Activated naive CD8-positive, alpha-beta T cell treated with anti-CD3 and anti-CD28 coated beads, Interleukin-2, amount 10 ng/mL, durations not matched to agents 7 days and 5 days (primary cell): ENCODE results near the gene COLEC11. TPM values are rescaled to one million over a fixed set of nuclear protein-coding genes. Genes with fewer than 3 reads are reported as not detected.
"Not testable (repeated sequence)": the region's sequence is repeated elsewhere in the genome, so short reads cannot be mapped to it uniquely, and the experiment has no call there.

ENCODE experiments used
- ATAC-seq: fragments of 150-1000 bp; cut with Tn5 transposase; one replicate; pipeline ENCODE4 v1.10.0; 2021; ENCODE audit warnings: low read depth, moderate library complexity
- POLR2A ChIA-PET: fragments of 350-600 bp; sonication (Branson Sonifier 250); formaldehyde crosslinking; loops from one replicate; lab custom pipeline; 2021; ENCODE audit warnings: antibody characterized with exemption; lab: Charles Lee
- DNase-seq: peaks from one replicate; pipeline ENCODE4 v3.0.0; 2021
- H3K27ac Mint-ChIP-seq: one replicate; pipeline ENCODE4 v1.8.0; 2022; ENCODE audit warnings: mild to moderate bottlenecking, mixed read lengths
- H3K27me3 Mint-ChIP-seq: one replicate; pipeline ENCODE4 v1.8.0; 2022; ENCODE audit warnings: mild to moderate bottlenecking, moderate library complexity, mixed read lengths
- H3K36me3 Mint-ChIP-seq: one replicate; pipeline ENCODE4 v1.8.0; 2021; ENCODE audit warnings: mild to moderate bottlenecking, mixed read lengths
- H3K4me1 Mint-ChIP-seq: one replicate; pipeline ENCODE4 v1.8.0; 2021; ENCODE audit warnings: mixed read lengths
- H3K4me3 Mint-ChIP-seq: one replicate; pipeline ENCODE4 v1.8.0; 2022; ENCODE audit warnings: mild to moderate bottlenecking, moderate library complexity, mixed read lengths
- H3K9me3 Mint-ChIP-seq: one replicate; pipeline ENCODE4 v1.8.0; 2021; ENCODE audit warnings: mixed read lengths
- total RNA-seq, 2 experiments: library from RNA; stranded (reverse); gene quantifications; one replicate each; pipeline ENCODE4 v1.2.3, GENCODE V29; 2021

COLEC11 gene
- total RNA-seq, 2 experiments from 2014 or later = 0.39 to 0.77 TPM

GRCh38 chr2:3635171-3635974 lies 40.5 kb downstream of the COLEC11 start:
- Mint-ChIP-seq H3K9me3 (no peaks in the 10 kb centered on the region), H3K36me3 (no peaks in the 10 kb centered on the region), H3K4me3 (no peak overlapping the region), H3K4me1 (no peaks in the 10 kb centered on the region), H3K27ac (no peak overlapping the region), H3K27me3 (peaks cover 2% of the 10 kb centered on the region)
- DNase-seq = no peak
- no peak for ATAC-seq
- POLR2A ChIA-PET = no interaction called here

DNA sequence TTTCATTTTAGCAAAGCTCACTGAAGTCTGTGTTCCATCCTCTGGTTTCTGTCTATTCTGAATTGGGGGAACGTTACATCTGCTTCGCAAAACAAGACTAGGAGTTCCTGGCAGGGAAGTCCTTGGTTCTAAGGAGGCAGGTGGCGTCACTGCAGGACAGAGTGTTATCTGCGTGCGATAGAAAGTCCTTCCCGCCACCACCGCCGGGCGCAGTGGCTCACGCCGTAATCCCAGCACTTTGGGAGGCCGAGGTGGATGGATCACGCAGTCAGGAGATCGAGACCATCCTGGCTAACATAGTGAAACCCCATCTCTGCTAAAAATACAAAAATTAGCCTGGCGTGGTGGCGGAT lies 41.0 kb downstream of the COLEC11 start:
- H3K4me3 Mint-ChIP-seq, H3K36me3 Mint-ChIP-seq, H3K9me3 Mint-ChIP-seq, H3K27ac Mint-ChIP-seq, POLR2A ChIA-PET, H3K4me1 Mint-ChIP-seq, H3K27me3 Mint-ChIP-seq, DNase-seq, ATAC-seq: not testable (repeated sequence)

DNA sequence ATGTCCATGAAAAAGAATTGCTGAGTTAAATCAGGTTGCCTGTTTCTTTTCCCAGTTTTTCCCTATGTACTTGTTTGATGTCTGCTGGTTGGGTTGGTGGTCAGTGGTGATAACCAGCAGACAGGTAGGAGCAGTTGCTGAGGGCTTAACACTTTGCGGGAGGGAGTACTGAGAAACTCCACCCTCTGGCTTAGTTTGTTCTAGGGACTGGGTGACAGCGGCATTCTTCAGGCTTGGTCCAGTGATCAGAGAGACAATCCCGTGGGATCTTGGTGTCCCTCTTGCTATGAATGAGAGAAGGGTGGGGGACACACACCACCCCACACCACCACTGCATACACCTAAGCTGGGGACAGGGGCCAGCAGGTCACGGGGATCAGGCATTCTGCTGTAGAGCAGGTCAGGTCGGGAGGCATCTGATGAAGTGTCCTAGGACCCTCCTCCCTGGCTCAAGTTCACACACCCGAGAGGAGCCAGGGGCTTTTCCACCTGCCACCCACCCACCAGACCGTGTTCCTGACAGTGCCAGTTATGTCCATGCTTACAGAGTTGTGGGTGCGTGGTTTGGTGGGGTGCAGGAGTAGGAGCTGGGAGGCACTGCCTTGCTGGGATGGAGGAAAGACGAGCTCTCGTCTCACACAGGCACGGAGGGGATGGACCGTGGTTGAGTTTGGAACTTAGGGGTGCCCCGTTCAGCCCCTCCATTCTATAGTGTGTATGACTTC lies 41.8 kb downstream of the COLEC11 start:
- Mint-ChIP-seq H3K4me3 (no peak overlapping the region), H3K27ac (no peak overlapping the region), H3K27me3 (peaks cover 2% of the 10 kb centered on the region), H3K36me3 (no peaks in the 10 kb centered on the region), H3K9me3 (no peaks in the 10 kb centered on the region), H3K4me1 (no peaks in the 10 kb centered on the region)
- POLR2A ChIA-PET = no interaction called here
- ATAC-seq (no peak), DNase-seq (no peak)

- Mint-ChIP-seq H3K27ac (no peak overlapping the region), H3K4me1 (no peaks in the 10 kb centered on the region), H3K9me3 (no peaks in the 10 kb centered on the region), H3K27me3 (peaks cover 2% of the 10 kb centered on the region), H3K36me3 (no peaks in the 10 kb centered on the region), H3K4me3 (no peak overlapping the region)
- POLR2A ChIA-PET = no interaction called here
- no peak for DNase-seq
- ATAC-seq = no peak
Observed at GRCh38 chr2:3637311-3637675, 42.4 kb downstream of the COLEC11 start.

DNA sequence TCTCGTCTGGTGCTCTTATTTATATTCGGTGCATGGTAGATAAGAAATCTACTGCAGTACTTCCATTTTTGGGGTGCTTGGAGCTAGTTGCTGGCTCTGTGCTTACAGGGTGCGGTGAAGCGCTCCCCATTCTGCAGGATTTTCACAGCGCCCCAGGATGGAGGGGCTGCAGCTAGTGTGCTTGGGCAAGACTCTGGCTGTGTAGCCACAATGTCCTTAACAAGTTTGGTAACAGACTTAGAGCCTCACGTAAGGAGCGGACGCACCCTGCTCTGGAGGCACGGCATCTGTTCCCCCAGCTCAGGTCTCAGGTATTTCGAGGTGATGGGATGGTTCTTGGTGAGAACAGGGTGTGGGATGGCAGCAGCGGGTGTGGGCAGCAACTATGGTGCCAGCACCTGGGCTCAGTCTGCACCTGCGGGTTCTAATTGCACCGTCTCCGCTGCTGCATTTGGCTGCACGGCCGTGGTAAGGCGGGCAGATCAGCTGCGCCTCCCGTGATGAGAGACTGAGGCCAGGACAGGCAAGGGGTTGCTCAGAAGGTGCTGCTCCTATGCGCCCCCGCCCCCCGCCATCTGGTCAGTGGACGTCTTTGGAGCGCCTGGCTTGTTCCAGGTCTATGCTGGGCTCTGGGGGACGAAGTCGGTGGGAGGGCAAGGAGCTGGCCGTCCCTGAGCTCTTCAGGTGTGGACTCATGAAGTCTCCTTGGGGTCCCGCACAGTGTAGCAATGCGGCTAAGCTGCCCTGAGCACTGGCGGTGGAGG lies 43.0 kb downstream of the COLEC11 start:
- ATAC-seq (no peak), DNase-seq (peak; percentile 23)
- Mint-ChIP-seq H3K9me3 (no peaks in the 10 kb centered on the region), H3K27ac (no peak overlapping the region), H3K36me3 (no peaks in the 10 kb centered on the region), H3K27me3 (peaks cover 2% of the 10 kb centered on the region), H3K4me1 (no peaks in the 10 kb centered on the region), H3K4me3 (no peak overlapping the region)
- POLR2A ChIA-PET = no interaction called here

DNA sequence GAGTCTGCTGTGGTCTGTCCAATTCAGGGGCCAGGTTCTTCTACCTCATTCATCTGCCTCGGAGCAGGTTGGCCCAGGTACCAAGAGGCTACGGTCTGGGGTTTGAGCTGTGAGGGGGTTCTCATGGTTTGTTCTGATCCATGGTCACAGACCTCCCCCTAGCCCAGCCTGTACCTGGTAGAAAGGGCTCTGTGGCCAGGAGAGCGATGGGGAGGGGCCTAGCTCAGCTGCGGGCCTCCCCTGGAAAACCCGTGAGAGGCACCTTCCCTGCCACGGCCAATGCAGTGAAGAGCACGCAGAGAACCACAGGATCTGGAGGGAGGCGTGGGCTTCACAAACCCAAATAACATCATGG lies 43.5 kb downstream of the COLEC11 start:
- DNase-seq = peak; percentile 17
- Mint-ChIP-seq H3K4me3 (no peak overlapping the region), H3K4me1 (peaks cover 1% of the 10 kb centered on the region), H3K27ac (no peak overlapping the region), H3K9me3 (no peaks in the 10 kb centered on the region), H3K27me3 (peaks cover 2% of the 10 kb centered on the region), H3K36me3 (no peaks in the 10 kb centered on the region)
- no peak for ATAC-seq
- POLR2A ChIA-PET = no interaction called here

DNA sequence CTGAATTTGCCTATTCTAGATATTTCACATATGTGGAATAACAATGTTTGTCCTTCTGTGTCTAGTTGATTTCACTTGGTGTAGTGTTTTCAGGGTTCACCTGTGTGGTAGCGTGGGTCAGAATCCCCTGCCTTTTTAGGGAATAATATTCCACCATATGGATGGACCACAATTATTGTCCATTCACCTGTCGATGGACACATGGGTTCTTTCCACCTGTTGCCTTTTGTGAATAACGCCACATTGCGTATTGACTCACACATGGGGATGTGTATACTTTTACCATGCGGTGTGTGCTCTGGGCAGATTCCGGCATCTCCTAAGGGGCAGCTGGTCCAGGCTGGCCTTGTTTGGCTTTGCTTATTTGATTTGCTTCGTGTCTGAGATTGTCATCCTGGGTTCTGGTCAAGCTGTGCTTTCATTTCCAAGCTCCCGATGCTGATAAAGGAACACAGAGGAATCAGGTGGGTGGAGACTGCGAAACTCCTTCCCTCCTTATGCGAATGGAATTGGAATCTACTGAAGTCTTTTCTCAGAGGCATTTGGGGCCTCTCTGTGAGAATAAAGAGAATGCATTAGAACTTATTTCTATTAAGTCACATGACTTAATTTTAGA lies 44.2 kb downstream of the COLEC11 start:
- H3K27me3 Mint-ChIP-seq = peaks cover 2% of the 10 kb centered on the region
- no peaks in the 10 kb centered on the region for H3K36me3 Mint-ChIP-seq
- DNase-seq (no peak), ATAC-seq (no peak)
- peaks cover 2% of the 10 kb centered on the region for H3K4me1 Mint-ChIP-seq
- POLR2A ChIA-PET = no interaction called here
- no peaks in the 10 kb centered on the region for H3K9me3 Mint-ChIP-seq
- no peak overlapping the region for H3K27ac Mint-ChIP-seq
- no peak overlapping the region for H3K4me3 Mint-ChIP-seq

DNA sequence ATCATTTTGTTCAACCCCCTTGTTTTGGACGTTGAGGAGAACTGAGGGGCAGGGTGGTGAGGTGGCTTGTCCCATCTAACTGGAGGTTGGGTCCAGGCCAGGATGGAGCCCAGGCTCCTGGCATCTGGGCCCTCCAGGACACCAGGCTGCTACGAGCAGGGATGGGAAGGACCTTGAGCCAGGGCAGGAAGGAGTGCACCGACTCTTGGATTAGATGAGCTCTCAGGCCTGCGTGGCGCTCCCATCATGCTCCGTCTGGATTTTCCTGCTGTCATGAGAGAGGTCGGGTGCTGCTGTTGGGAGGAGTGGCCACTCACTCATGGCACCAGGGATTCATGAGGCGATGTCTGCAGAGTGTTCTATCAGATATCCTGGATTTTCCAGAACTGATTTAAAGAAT lies 44.7 kb downstream of the COLEC11 start:
- Mint-ChIP-seq H3K4me1 (peaks cover 2% of the 10 kb centered on the region), H3K27ac (no peak overlapping the region), H3K4me3 (no peak overlapping the region), H3K27me3 (peaks cover 2% of the 10 kb centered on the region), H3K9me3 (no peaks in the 10 kb centered on the region), H3K36me3 (no peaks in the 10 kb centered on the region)
- POLR2A ChIA-PET = no interaction called here
- no peak for ATAC-seq
- DNase-seq = no peak

DNA sequence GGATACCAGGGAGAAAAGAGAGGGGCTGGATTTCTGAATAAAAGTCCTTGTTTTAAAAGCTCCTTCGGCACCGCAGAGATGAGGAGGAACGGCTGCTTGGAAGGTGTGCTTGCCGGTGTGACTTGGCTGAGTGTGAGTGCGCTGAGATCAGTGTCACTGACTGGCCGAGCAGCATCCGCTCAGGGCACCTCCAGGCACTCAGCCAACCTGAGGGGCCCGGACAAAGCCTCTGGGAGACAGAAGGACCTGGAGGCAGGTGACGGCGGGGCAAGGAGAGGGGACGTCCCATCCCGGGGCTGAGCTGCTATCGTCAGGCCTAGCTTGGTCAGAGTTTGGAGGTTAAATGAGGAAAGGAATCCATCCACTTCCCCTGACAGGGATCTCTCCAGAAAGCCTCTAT lies 46.3 kb downstream of the COLEC11 start:
- DNase-seq (peak; percentile 8), ATAC-seq (no peak)
- no peaks in the 10 kb centered on the region for H3K36me3 Mint-ChIP-seq
- peaks cover 2% of the 10 kb centered on the region for H3K27me3 Mint-ChIP-seq
- no peak overlapping the region for H3K4me3 Mint-ChIP-seq
- no peak overlapping the region for H3K27ac Mint-ChIP-seq
- no peaks in the 10 kb centered on the region for H3K9me3 Mint-ChIP-seq
- POLR2A ChIA-PET = no interaction called here
- peaks cover 2% of the 10 kb centered on the region for H3K4me1 Mint-ChIP-seq

- POLR2A ChIA-PET = no interaction called here
- Mint-ChIP-seq H3K36me3 (no peaks in the 10 kb centered on the region), H3K4me1 (peaks cover 2% of the 10 kb centered on the region), H3K4me3 (no peak overlapping the region), H3K27me3 (no peaks in the 10 kb centered on the region), H3K27ac (no peak overlapping the region), H3K9me3 (no peaks in the 10 kb centered on the region)
- ATAC-seq = no peak
- DNase-seq = peak; percentile 17
Observed at GRCh38 chr2:3641841-3642421, 47.0 kb downstream of the COLEC11 start.

DNA sequence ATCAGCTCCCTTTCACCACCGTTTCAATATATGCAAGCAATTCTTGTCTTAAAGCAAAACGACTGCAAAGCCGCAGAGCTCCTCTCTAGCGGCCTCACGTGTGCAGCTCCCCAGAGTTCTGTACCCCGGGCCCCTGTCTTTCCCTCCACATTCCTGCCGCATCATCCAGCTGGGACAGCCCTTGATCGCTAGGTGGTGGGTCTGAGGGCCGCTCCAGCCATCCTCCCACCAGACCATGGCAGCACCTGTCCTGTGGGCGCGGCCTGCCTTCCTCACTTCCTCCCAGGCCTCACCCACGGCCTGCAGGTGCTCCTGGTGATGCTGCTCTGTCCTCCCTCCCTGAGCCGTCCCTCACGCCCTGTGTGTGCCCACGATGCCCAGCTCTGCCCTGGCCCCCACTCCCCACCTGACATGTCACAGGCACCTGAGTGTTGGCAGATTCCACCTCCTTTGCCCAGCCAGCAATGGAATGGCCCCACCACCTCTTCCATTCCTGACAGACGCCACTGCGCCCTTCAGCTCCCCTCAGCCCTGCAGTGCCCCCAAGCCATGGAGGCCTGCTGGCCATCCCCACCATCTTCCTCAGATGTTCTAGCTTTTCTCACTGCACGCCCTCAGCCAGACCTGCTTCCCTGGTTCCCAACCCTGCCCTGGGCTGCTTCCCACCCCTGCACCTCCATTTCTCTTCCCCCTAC lies 47.8 kb downstream of the COLEC11 start:
- H3K27ac Mint-ChIP-seq = no peak overlapping the region
- no peak overlapping the region for H3K4me3 Mint-ChIP-seq
- H3K4me1 Mint-ChIP-seq = peaks cover 2% of the 10 kb centered on the region
- H3K36me3 Mint-ChIP-seq = no peaks in the 10 kb centered on the region
- POLR2A ChIA-PET = no interaction called here
- H3K27me3 Mint-ChIP-seq = no peaks in the 10 kb centered on the region
- ATAC-seq (peak; percentile 14), DNase-seq (no peak)
- H3K9me3 Mint-ChIP-seq = no peaks in the 10 kb centered on the region

GRCh38 chr2:3643371-3644245 lies 48.7 kb downstream of the COLEC11 start:
- POLR2A ChIA-PET = no interaction called here
- no peaks in the 10 kb centered on the region for H3K9me3 Mint-ChIP-seq
- peak; percentile 17 for DNase-seq
- H3K4me3 Mint-ChIP-seq = no peak overlapping the region
- H3K4me1 Mint-ChIP-seq = peaks cover 2% of the 10 kb centered on the region
- ATAC-seq = no peak
- no peaks in the 10 kb centered on the region for H3K36me3 Mint-ChIP-seq
- no peaks in the 10 kb centered on the region for H3K27me3 Mint-ChIP-seq
- no peak overlapping the region for H3K27ac Mint-ChIP-seq
